ENCODE data around the gene SOBP.

SOBP gene

DNA sequence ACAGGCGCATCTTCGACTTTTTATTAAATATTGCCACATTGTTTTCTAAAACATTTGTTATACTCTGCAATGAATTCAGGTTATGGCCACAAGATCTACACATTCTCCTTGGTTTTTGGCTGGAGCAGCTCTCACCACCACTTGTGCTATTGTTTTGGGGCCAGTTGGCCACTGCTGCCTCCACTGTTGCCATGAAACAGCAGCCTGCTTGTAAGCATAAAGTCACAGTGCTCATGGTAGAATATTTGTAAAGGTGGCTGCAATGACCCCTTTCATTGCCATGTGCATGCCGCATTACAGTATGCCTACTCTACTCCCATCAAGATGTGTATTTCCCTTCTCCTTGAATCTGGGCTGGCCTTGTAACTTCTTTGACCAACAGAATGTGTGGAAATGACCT, 192.8 kb downstream of the SOBP start:
- Histone ChIP-seq H3K27ac (ENCODE audit: low read depth, low read length) (no peak overlapping the region), H3K36me3 (ENCODE audit: insufficient read depth, low read length) (no peaks in the 10 kb centered on the region), H3K9ac (ENCODE audit: low read depth, low read length) (no peak overlapping the region), H3K27me3 (ENCODE audit: insufficient read depth, low read length) (no peaks in the 10 kb centered on the region), H3K9me3 (ENCODE audit: insufficient read depth, low read depth, low read length) (no peaks in the 10 kb centered on the region; the same call in 1 of the 2 replicates), H3K4me3 (ENCODE audit: low read length) (no peak overlapping the region), H3K4me1 (ENCODE audit: insufficient read depth, low read length) (no peaks in the 10 kb centered on the region; the same call in 1 of the 2 replicates)
- WGBS, result 100% methylated on average over 3 of the region's 3 CpGs

DNA sequence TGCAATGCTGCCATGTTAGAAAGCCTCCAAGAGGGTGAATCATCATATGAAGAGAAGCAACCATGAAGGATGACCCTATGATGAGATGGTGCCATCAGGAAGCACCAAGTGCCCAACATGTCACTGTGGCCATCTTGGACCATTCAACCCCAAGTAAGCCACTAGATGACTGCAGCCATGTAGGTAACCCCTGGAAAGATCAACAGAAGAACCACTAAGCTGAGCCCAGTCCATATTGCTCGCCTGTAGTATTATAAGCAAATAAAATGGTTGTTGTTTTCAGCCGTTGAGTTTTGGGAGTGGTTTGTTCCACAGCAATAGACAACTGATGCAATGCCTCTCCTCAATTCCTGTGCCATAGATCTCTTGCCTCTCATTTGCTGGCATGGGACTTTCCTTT, 193.3 kb downstream of the SOBP start:
- H3K27me3 ChIP-seq (ENCODE audit: insufficient read depth, low read length), result no peaks in the 10 kb centered on the region
- no peaks in the 10 kb centered on the region for H3K36me3 ChIP-seq (ENCODE audit: insufficient read depth, low read length)
- H3K4me3 ChIP-seq (ENCODE audit: low read length), result no peak overlapping the region
- H3K9ac ChIP-seq (ENCODE audit: low read depth, low read length), result no peak overlapping the region
- no peaks in the 10 kb centered on the region; the same call in 1 of the 2 replicates for H3K4me1 ChIP-seq (ENCODE audit: insufficient read depth, low read length)
- 96% methylated on average over 2 of the region's 2 CpGs for WGBS
- H3K27ac ChIP-seq (ENCODE audit: low read depth, low read length), result no peak overlapping the region
- no peaks in the 10 kb centered on the region; the same call in 1 of the 2 replicates for H3K9me3 ChIP-seq (ENCODE audit: insufficient read depth, low read depth, low read length)

DNA sequence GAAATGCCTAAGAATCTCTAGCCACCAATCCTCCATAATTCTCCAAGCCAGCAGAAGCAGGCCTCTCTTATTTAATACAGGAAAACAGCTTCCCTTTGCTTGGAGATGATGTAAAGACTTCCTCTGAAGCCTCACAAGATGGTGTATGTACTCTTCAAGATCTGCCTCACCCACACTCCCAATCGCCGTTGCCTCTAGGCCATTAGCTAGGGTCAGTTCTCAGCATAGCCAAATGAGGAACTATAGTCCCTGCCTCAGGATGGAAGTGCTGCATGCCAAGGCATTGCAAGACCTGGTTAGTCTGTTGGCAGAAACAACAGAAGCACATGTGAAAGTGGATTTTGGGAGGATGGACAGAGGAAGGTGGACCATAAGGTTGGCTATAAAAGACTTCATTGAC, 195.1 kb downstream of the SOBP start:
- Histone ChIP-seq H3K4me1 (ENCODE audit: insufficient read depth, low read length) (no peaks in the 10 kb centered on the region), H3K9ac (ENCODE audit: low read depth, low read length) (no peak overlapping the region), H3K27ac (ENCODE audit: low read depth, low read length) (no peak overlapping the region), H3K9me3 (ENCODE audit: insufficient read depth, low read depth, low read length) (no peaks in the 10 kb centered on the region; the same call in 1 of the 2 replicates), H3K4me3 (ENCODE audit: low read length) (no peak overlapping the region), H3K27me3 (ENCODE audit: insufficient read depth, low read length) (no peaks in the 10 kb centered on the region), H3K36me3 (ENCODE audit: insufficient read depth, low read length) (no peaks in the 10 kb centered on the region)
- WGBS, result 93% methylated on average over 2 of the region's 2 CpGs

DNA sequence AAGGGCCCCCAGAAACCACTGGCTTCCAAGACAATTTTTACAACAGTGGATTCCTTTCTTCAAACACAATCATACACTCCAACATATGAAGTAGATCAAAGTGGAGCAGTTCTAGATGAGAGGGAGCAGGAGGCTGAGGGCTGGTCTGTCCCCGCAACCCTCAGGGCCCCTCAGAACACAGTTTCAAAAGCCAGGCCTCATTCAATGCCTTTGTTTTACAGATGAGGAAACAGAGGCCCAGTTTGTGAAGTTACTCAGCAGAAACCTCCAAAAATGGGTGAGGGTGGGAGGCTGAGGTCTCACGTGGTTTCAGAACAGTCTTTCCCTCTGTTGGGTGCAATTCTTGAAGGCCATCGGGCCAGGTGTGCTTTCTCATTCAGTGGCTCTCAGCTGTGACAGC, 199.3 kb downstream of the SOBP start:
- H3K4me3 ChIP-seq (ENCODE audit: low read length), result no peak overlapping the region
- WGBS, result 81% methylated on average over 3 of the region's 3 CpGs
- 0 out of 2 replicates have a peak, but pooled peaks cover 3% of the 10 kb centered on the region for H3K4me1 ChIP-seq (ENCODE audit: insufficient read depth, low read length)
- H3K27me3 ChIP-seq (ENCODE audit: insufficient read depth, low read length), result no peaks in the 10 kb centered on the region
- no peak overlapping the region for H3K27ac ChIP-seq (ENCODE audit: low read depth, low read length)
- H3K36me3 ChIP-seq (ENCODE audit: insufficient read depth, low read length), result no peaks in the 10 kb centered on the region
- H3K9ac ChIP-seq (ENCODE audit: low read depth, low read length), result no peak overlapping the region
- no peaks in the 10 kb centered on the region for H3K9me3 ChIP-seq (ENCODE audit: insufficient read depth, low read depth, low read length)

DNA sequence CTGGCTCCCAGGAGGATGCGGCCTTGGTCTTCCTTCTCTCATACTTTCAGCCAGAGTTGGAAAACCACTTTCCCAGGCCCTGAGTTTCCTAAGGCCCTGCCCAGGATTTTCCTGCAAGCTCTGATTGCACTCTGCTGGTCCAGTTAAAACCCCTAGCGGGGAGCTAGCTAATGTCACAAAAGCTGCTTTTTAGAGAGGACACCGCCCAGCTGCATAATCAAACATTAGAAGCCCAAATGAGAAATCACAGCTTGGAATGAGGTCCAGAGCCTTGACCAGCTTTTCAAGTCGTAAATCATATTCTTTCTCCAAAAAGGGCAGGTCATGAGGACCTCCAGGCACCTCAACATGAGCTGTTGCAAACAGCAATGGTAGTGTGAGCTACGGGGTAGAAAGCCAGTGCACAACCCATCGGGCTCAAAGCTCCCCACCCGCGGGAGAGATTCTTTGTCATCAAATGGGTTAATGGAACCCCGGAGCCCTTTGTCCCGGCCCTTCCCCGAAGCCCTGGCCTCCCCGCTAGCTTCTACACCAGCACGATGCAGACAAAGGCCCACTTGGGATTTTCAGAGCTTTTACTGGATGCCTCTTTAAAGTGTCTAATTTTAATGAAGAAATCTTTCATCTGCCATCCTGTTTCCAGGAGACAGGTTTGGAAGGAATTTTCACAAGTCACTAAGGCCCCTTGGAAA, 200.2 kb downstream of the SOBP start:
- no peak overlapping the region for H3K4me3 ChIP-seq (ENCODE audit: low read length)

DNA sequence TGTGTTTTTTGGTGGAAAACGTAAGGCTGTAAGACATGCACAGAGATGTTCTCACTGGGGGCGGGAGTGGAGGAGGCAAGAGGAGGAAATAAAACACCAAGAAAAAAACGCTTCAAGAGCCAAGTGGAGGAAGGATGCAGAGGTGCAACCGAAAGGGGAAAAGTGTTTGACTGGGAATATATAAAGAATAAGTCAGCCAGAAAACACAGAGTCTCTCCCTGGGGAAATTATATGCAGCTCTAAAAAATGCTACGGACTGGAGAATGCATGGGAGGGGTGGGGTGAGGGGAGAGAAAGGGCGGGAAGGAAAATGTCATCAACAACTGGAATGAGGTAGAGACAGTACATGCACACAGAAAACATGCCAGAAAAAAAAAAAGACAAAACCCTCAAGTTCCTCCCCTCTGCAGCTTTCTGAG, 200.7 kb downstream of the SOBP start:
- no peak overlapping the region for H3K27ac ChIP-seq (ENCODE audit: low read depth, low read length)
- H3K27me3 ChIP-seq (ENCODE audit: insufficient read depth, low read length), result no peaks in the 10 kb centered on the region
- 0 out of 2 replicates have a peak, but pooled peaks cover 3% of the 10 kb centered on the region for H3K4me1 ChIP-seq (ENCODE audit: insufficient read depth, low read length)
- 89% methylated on average over 5 of the region's 6 CpGs for WGBS
- no peak overlapping the region for H3K9ac ChIP-seq (ENCODE audit: low read depth, low read length)
- H3K36me3 ChIP-seq (ENCODE audit: insufficient read depth, low read length), result no peaks in the 10 kb centered on the region
- H3K9me3 ChIP-seq (ENCODE audit: insufficient read depth, low read depth, low read length), result no peaks in the 10 kb centered on the region
- no peak overlapping the region for H3K4me3 ChIP-seq (ENCODE audit: low read length)

More for the DNA sequence above, 200.2 kb downstream of the SOBP start:
- Histone ChIP-seq H3K27ac (ENCODE audit: low read depth, low read length) (no peak overlapping the region), H3K9me3 (ENCODE audit: insufficient read depth, low read depth, low read length) (no peaks in the 10 kb centered on the region), H3K36me3 (ENCODE audit: insufficient read depth, low read length) (no peaks in the 10 kb centered on the region), H3K27me3 (ENCODE audit: insufficient read depth, low read length) (no peaks in the 10 kb centered on the region), H3K9ac (ENCODE audit: low read depth, low read length) (no peak overlapping the region), H3K4me1 (ENCODE audit: insufficient read depth, low read length) (0 out of 2 replicates have a peak, but pooled peaks cover 3% of the 10 kb centered on the region)
- WGBS, result 93% methylated on average over 13 of the region's 13 CpGs

DNA sequence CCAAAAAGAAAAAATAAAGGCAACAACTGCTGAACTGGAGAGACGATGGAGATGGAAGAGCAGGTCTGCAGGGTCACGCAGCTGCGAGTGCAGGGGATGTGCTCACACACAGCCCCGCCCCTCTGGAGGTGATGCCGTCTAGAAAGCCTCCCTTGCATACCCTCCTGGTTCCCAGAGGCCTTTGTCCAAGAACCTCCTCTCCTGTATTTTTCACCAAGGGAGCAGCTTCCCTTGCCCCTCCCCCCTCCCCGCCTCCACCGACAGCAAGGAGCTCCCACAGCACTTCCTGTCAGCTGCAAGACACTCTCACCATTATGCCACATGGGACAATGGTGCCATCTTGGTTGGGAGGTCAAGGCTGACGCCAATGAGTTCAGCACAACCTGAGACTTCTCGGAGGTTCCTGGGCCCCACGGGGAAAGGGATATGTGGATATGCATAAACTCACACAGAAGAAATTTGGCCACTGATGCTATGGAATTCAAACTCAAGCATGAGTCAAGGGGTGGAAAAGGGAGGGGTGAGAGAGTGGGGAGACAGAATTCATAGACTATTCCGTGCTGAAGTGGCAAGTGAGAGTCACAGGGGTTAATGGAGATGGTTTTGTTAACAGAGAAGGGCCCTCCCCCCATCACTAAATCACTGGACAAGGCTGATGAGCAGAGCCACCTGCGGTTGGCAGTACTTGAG, 201.3 kb downstream of the SOBP start:
- Histone ChIP-seq H3K36me3 (ENCODE audit: insufficient read depth, low read length) (no peaks in the 10 kb centered on the region), H3K4me3 (ENCODE audit: low read length) (no peak overlapping the region), H3K9ac (ENCODE audit: low read depth, low read length) (no peak overlapping the region), H3K9me3 (ENCODE audit: insufficient read depth, low read depth, low read length) (no peaks in the 10 kb centered on the region), H3K27me3 (ENCODE audit: insufficient read depth, low read length) (no peaks in the 10 kb centered on the region), H3K4me1 (ENCODE audit: insufficient read depth, low read length) (0 out of 2 replicates have a peak, but pooled peaks cover 3% of the 10 kb centered on the region), H3K27ac (ENCODE audit: low read depth, low read length) (no peak overlapping the region)
- 76% methylated on average over 12 of the region's 12 CpGs for WGBS

DNA sequence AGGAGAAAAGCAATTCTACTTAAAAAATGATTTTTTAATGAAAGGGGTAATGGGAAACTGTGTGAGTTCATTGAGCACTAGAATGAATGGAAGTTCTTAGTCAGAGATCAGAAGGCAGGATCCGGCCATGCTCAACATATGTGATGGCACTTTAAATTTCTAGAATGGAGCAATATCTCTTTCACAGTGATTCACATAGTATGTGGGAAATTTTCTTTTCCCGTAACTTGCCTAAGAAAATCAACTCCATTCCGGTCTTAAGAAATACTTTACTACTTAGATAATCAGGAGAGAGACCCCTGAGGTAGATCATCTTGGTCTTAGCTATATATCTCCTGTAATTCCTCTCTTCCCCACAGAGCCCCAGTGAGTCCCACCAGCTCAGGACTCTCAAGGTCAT, 202.4 kb downstream of the SOBP start:
- no peaks in the 10 kb centered on the region for H3K36me3 ChIP-seq (ENCODE audit: insufficient read depth, low read length)
- H3K27me3 ChIP-seq (ENCODE audit: insufficient read depth, low read length), result no peaks in the 10 kb centered on the region
- WGBS, result 93% methylated on average over 2 of the region's 3 CpGs
- no peak overlapping the region for H3K4me3 ChIP-seq (ENCODE audit: low read length)
- 0 out of 2 replicates have a peak, but pooled peaks cover 3% of the 10 kb centered on the region for H3K4me1 ChIP-seq (ENCODE audit: insufficient read depth, low read length)
- H3K9me3 ChIP-seq (ENCODE audit: insufficient read depth, low read depth, low read length), result no peaks in the 10 kb centered on the region
- no peak overlapping the region for H3K27ac ChIP-seq (ENCODE audit: low read depth, low read length)
- no peak overlapping the region for H3K9ac ChIP-seq (ENCODE audit: low read depth, low read length)

DNA sequence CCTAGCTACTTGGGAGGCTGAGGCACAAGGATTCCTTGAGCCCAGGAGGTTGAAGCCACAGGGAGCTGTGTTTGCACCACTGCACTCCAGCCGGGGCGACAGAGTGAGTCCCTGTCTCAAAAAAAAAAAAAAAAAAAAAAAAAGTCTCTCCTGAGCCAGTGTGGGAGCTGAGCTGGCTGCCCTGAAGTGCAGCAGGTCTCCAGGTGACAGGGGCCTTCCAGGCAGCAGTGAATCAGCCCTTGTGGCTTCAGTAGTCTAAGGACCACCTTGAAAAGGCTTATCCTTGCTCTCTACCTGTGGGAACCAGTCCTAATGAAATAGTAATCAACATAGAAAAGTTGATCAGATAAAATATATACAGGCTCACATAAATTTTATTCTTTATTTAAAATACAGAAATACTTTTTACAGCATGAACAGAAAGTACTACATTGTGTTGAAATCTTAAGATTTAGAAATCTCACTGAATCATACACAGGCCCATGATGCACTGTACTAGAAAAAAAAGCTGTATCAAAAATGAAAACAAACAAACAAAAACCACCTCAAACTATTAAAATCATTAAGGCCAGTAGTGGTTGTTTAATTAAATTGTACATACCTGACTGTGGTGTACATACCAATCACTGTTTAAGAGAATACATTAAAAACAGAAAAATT, 205.3 kb downstream of the SOBP start:
- Histone ChIP-seq H3K27ac (ENCODE audit: low read depth, low read length) (no peak overlapping the region), H3K9ac (ENCODE audit: low read depth, low read length) (no peak overlapping the region), H3K27me3 (ENCODE audit: insufficient read depth, low read length) (no peaks in the 10 kb centered on the region), H3K36me3 (ENCODE audit: insufficient read depth, low read length) (no peaks in the 10 kb centered on the region), H3K4me3 (ENCODE audit: low read length) (no peak overlapping the region), H3K4me1 (ENCODE audit: insufficient read depth, low read length) (peaks cover 8% of the 10 kb centered on the region; the same call in 1 of the 2 replicates), H3K9me3 (ENCODE audit: insufficient read depth, low read depth, low read length) (no peaks in the 10 kb centered on the region)
- WGBS, result 100% methylated on average over 2 of the region's 2 CpGs

DNA sequence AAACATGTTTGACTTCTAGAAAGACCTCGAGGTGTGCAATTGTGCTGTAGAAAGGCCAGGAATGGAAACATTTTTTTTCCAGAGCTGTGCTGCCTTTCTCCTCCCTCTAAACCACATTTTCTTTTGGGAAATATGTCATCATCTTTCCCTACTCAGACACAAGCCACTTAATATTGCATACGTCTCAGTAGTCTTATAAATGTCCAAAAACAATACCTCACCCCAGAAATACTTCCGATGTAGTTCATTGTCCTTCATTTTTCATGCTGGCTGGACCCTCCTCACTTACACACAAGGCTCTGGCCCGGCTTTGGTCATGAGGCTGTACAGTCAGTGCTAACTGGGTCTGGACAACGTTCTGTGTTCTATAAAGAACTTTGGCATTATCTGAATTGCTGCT, 207.8 kb downstream of the SOBP start:
- Histone ChIP-seq H3K27me3 (ENCODE audit: insufficient read depth, low read length) (no peaks in the 10 kb centered on the region), H3K27ac (ENCODE audit: low read depth, low read length) (no peak overlapping the region), H3K9ac (ENCODE audit: low read depth, low read length) (no peak overlapping the region), H3K4me3 (ENCODE audit: low read length) (no peak overlapping the region), H3K4me1 (ENCODE audit: insufficient read depth, low read length) (peaks cover 6% of the 10 kb centered on the region; the same call in 1 of the 2 replicates), H3K9me3 (ENCODE audit: insufficient read depth, low read depth, low read length) (no peaks in the 10 kb centered on the region), H3K36me3 (ENCODE audit: insufficient read depth, low read length) (no peaks in the 10 kb centered on the region)
- WGBS, result 93% methylated on average over 5 of the region's 5 CpGs

DNA sequence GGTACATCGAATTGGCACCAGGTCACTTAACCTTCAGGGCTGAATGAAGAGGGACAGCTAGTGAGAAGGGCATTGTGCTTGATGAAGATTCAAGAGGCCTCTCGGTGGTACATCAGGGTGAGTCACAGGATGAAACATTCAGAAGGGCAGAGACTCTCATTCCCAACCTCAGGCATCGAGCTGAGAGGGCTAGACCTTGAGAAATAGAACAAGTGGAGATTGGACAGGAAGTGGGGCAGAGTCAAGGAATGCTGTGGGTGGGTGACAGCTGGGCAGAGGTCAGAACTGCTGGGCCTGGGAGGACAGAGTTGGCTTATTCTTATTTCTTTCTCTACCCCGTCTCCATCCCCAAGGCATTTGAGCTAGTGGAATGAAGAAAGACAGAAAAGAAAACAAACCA, 208.2 kb downstream of the SOBP start:
- H3K27me3 ChIP-seq (ENCODE audit: insufficient read depth, low read length), result no peaks in the 10 kb centered on the region
- 91% methylated on average over 3 of the region's 4 CpGs for WGBS
- H3K27ac ChIP-seq (ENCODE audit: low read depth, low read length), result no peak overlapping the region

More for the DNA sequence above, 208.2 kb downstream of the SOBP start:
- Histone ChIP-seq H3K36me3 (ENCODE audit: insufficient read depth, low read length) (no peaks in the 10 kb centered on the region), H3K9me3 (ENCODE audit: insufficient read depth, low read depth, low read length) (no peaks in the 10 kb centered on the region), H3K9ac (ENCODE audit: low read depth, low read length) (no peak overlapping the region), H3K4me3 (ENCODE audit: low read length) (no peak overlapping the region), H3K4me1 (ENCODE audit: insufficient read depth, low read length) (peaks cover 6% of the 10 kb centered on the region; the same call in 1 of the 2 replicates)
